Measurements from ENCODE around the gene STIMATE.

- TF ChIP-seq, protein P1, sequence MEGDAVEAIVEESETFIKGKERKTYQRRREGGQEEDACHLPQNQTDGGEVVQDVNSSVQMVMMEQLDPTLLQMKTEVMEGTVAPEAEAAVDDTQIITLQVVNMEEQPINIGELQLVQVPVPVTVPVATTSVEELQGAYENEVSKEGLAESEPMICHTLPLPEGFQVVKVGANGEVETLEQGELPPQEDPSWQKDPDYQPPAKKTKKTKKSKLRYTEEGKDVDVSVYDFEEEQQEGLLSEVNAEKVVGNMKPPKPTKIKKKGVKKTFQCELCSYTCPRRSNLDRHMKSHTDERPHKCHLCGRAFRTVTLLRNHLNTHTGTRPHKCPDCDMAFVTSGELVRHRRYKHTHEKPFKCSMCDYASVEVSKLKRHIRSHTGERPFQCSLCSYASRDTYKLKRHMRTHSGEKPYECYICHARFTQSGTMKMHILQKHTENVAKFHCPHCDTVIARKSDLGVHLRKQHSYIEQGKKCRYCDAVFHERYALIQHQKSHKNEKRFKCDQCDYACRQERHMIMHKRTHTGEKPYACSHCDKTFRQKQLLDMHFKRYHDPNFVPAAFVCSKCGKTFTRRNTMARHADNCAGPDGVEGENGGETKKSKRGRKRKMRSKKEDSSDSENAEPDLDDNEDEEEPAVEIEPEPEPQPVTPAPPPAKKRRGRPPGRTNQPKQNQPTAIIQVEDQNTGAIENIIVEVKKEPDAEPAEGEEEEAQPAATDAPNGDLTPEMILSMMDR (IDR thresholded peaks at IDR 0.05 in 8 of 11, conservative IDR thresholded peaks at IDR 0.05 in 3 of 11): no peak
- no peak for TF ChIP-seq POLR2A (IDR thresholded peaks at IDR 0.05)
These were observed 95.5 kb downstream of the STIMATE start for GRCh38 chr3:52801839-52802238.

Measured in spleen (tissue), 7 donors.